ENCODE data around the gene CPNE6. TPM values are rescaled to one million over a fixed set of nuclear protein-coding genes. Genes with fewer than 3 reads are reported as not detected.

Gene CPNE6
- total and polyA plus RNA-seq, 2 of the 13 experiments (the other 11 are each of a cell fraction or from before 2014, with no cell fraction given): not detected

GRCh38 chr14:24095271-24096068, 24.1 kb downstream of the CPNE6 start (continued):
- no peak for TF ChIP-seq ZNF589 (CRISPR knock-in tag; conservative IDR thresholded peaks at IDR 0.05)
- 0 out of 2 replicates have a peak, but pooled peaks have one; percentile 76 for TF ChIP-seq PBX3 (CRISPR knock-in tag; IDR thresholded peaks at IDR 0.05; ENCODE audit: borderline replicate concordance)
- peak; percentile 96 for TF ChIP-seq NFKBIZ (CRISPR knock-in tag; IDR thresholded peaks at IDR 0.05)
- TF ChIP-seq ZNF672 (CRISPR knock-in tag; IDR thresholded peaks at IDR 0.05): no peak
- TF ChIP-seq RARG (CRISPR knock-in tag; IDR thresholded peaks at IDR 0.05; ENCODE audit: low read depth): peak; percentile 99
- TF ChIP-seq ZNF569 (CRISPR knock-in tag; IDR thresholded peaks at IDR 0.05; ENCODE audit: borderline replicate concordance): peak; percentile 88; the same call in 1 of the 2 replicates
- TF ChIP-seq, protein P1, sequence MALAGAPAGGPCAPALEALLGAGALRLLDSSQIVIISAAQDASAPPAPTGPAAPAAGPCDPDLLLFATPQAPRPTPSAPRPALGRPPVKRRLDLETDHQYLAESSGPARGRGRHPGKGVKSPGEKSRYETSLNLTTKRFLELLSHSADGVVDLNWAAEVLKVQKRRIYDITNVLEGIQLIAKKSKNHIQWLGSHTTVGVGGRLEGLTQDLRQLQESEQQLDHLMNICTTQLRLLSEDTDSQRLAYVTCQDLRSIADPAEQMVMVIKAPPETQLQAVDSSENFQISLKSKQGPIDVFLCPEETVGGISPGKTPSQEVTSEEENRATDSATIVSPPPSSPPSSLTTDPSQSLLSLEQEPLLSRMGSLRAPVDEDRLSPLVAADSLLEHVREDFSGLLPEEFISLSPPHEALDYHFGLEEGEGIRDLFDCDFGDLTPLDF (CRISPR knock-in tag; IDR thresholded peaks at IDR 0.05): no peak; the same call in 1 of the 2 replicates
- TF ChIP-seq, protein P2, sequence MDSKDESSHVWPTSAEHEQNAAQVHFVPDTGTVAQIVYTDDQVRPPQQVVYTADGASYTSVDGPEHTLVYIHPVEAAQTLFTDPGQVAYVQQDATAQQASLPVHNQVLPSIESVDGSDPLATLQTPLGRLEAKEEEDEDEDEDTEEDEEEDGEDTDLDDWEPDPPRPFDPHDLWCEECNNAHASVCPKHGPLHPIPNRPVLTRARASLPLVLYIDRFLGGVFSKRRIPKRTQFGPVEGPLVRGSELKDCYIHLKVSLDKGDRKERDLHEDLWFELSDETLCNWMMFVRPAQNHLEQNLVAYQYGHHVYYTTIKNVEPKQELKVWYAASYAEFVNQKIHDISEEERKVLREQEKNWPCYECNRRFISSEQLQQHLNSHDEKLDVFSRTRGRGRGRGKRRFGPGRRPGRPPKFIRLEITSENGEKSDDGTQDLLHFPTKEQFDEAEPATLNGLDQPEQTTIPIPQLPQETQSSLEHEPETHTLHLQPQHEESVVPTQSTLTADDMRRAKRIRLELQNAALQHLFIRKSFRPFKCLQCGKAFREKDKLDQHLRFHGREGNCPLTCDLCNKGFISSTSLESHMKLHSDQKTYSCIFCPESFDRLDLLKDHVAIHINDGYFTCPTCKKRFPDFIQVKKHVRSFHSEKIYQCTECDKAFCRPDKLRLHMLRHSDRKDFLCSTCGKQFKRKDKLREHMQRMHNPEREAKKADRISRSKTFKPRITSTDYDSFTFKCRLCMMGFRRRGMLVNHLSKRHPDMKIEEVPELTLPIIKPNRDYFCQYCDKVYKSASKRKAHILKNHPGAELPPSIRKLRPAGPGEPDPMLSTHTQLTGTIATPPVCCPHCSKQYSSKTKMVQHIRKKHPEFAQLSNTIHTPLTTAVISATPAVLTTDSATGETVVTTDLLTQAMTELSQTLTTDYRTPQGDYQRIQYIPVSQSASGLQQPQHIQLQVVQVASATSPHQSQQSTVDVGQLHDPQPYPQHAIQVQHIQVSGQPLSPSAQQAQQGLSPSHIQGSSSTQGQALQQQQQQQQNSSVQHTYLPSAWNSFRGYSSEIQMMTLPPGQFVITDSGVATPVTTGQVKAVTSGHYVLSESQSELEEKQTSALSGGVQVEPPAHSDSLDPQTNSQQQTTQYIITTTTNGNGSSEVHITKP (CRISPR knock-in tag; IDR thresholded peaks at IDR 0.05; ENCODE audit: low read depth): peak; percentile 78; the same call in 1 of the 2 replicates
- peak; percentile 97 for TF ChIP-seq MLX (CRISPR knock-in tag; IDR thresholded peaks at IDR 0.05)
- peak; percentile 92 for TF ChIP-seq PHF5A (CRISPR knock-in tag; IDR thresholded peaks at IDR 0.05; ENCODE audit: low read depth, unreplicated experiment)
- TF ChIP-seq ZNF557 (CRISPR knock-in tag; IDR thresholded peaks at IDR 0.05): peak; percentile 99
- TF ChIP-seq RERE (CRISPR knock-in tag; IDR thresholded peaks at IDR 0.05; ENCODE audit: low read depth): peak; percentile 94
- TF ChIP-seq MLLT10 (CRISPR knock-in tag; IDR thresholded peaks at IDR 0.05): no peak; the same call in 1 of the 2 replicates
- peak; percentile 97 for TF ChIP-seq GTF3A (CRISPR knock-in tag; conservative IDR thresholded peaks at IDR 0.05)
- peak; percentile 99 for TF ChIP-seq ZBTB20 (CRISPR knock-in tag; IDR thresholded peaks at IDR 0.05; ENCODE audit: borderline replicate concordance, low read depth)
- TF ChIP-seq MED1 (CRISPR knock-in tag; IDR thresholded peaks at IDR 0.05): peak; percentile 97

Measured in HepG2 (cell line).